ENCODE data around the gene CIB2. TPM values are rescaled to one million over a fixed set of nuclear protein-coding genes. Genes with fewer than 3 reads are reported as not detected.

The CIB2 gene
- total RNA-seq, 4 donors from 2014 or later = 8.4 to 19.5 (median 9.5) TPM

- in situ Hi-C loops (cut with MboI; ENCODE audit: low pct_ligation_motif_present in 1 of 4, low pct_unique_long_range_greater_than_20kb in 1 of 4, low sequenced_read_pairs in 3 of 4) = no loop called here
- H3K36me3 ChIP-seq = no peaks in the 10 kb centered on the region
- no peak for TF ChIP-seq POLR2A (IDR thresholded peaks at IDR 0.05)
- WGBS, 2 donors (ENCODE audit: low coverage in 1 of 2) = 73 to 100% methylated on average over 1 of the region's 1 CpG
- H3K9me3 ChIP-seq = no peaks in the 10 kb centered on the region
- intact Hi-C loops (cut with DNase I; ENCODE audit: low total_unique reads) = no loop called here
- no peak overlapping the region for H3K27ac ChIP-seq
- no peak for DNase-seq
- H3K4me3 ChIP-seq = no peak overlapping the region
- peaks cover 9 to 55% (median 43%) of the 10 kb centered on the region in 4 donors for H3K4me1 ChIP-seq
- H3K27me3 ChIP-seq = no peaks in the 10 kb centered on the region
Observed at GRCh38 chr15:78085928-78086327, 45.3 kb downstream of the CIB2 start.

- peaks cover 9 to 53% (median 42%) of the 10 kb centered on the region in 4 donors for H3K4me1 ChIP-seq
- DNase-seq = peak; percentile 58
- H3K27me3 ChIP-seq = no peaks in the 10 kb centered on the region
- H3K4me3 ChIP-seq = no peak overlapping the region
- H3K9me3 ChIP-seq = no peaks in the 10 kb centered on the region
- TF ChIP-seq EP300 (IDR thresholded peaks at IDR 0.05; ENCODE audit: low read depth) (no peak), POLR2AphosphoS5 (IDR thresholded peaks at IDR 0.05) (no peak), POLR2A (IDR thresholded peaks at IDR 0.05) (no peak), CTCF (IDR thresholded peaks at IDR 0.05) (no peak)
- H3K36me3 ChIP-seq = no peaks in the 10 kb centered on the region
- peak overlapping the region; percentile 54 to 67 (median 60) for H3K27ac ChIP-seq
- in situ Hi-C loops (cut with MboI; ENCODE audit: low pct_ligation_motif_present in 1 of 4, low pct_unique_long_range_greater_than_20kb in 1 of 4, low sequenced_read_pairs in 3 of 4) (no loop called here), intact Hi-C loops (cut with DNase I; ENCODE audit: low total_unique reads) (no loop called here)
- WGBS, 2 donors (ENCODE audit: low coverage in 1 of 2) = 55% methylated on average over 5 of the region's 5 CpGs; no CpG with 5 or more reads in 1 of the 2 donors
Observed at GRCh38 chr15:78084449-78084750, 46.8 kb downstream of the CIB2 start.

- H3K9me3 ChIP-seq = no peaks in the 10 kb centered on the region
- intact Hi-C loops (cut with DNase I; ENCODE audit: low total_unique reads) (no loop called here), in situ Hi-C loops (cut with MboI; ENCODE audit: low pct_ligation_motif_present in 1 of 4, low pct_unique_long_range_greater_than_20kb in 1 of 4, low sequenced_read_pairs in 3 of 4) (no loop called here)
- H3K27me3 ChIP-seq = no peaks in the 10 kb centered on the region
- no peak for TF ChIP-seq POLR2A (IDR thresholded peaks at IDR 0.05)
- H3K4me1 ChIP-seq = peaks cover 9 to 48% (median 39%) of the 10 kb centered on the region in 4 donors
- peak; percentile 63 for DNase-seq
- peak overlapping the region; percentile 54 to 67 (median 60) for H3K27ac ChIP-seq
- 82% methylated on average over 6 of the region's 6 CpGs; no CpG with 5 or more reads in 1 of the 2 donors for WGBS, 2 donors (ENCODE audit: low coverage in 1 of 2)
- no peaks in the 10 kb centered on the region for H3K36me3 ChIP-seq
- H3K4me3 ChIP-seq = no peak overlapping the region
Observed at GRCh38 chr15:78083687-78084448, 47.4 kb downstream of the CIB2 start.

DNA sequence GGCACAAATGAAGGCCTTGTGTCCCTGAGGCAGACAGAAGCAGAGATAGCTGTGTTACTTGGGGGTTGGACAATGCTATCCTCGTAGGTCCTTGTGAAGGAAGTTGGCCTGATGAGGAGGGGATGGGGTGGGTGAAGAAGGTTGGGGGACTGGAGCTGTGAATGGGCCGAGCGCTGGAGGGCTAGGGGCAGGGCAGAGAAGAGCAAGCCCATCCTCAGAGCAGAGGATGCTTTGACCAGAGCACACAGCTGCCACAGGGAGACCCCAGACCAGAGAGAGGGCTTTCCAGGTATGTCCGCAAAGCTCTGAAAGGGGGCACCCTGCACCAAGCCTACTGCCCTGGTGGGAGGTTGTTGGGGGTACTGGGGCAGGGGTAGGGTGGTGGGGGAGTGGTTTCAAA, 48.1 kb downstream of the CIB2 start:
- Histone ChIP-seq H3K9me3 (no peaks in the 10 kb centered on the region), H3K27ac (peak overlapping the region; percentile 47 to 67 (median 50)), H3K4me3 (no peak overlapping the region), H3K27me3 (no peaks in the 10 kb centered on the region), H3K36me3 (no peaks in the 10 kb centered on the region), H3K4me1 (peaks cover 9 to 43% (median 34%) of the 10 kb centered on the region in 4 donors)
- 87 to 100% methylated on average over 2 to 4 of the region's 4 CpGs for WGBS, 2 donors (ENCODE audit: low coverage in 1 of 2)
- TF ChIP-seq POLR2AphosphoS5 (IDR thresholded peaks at IDR 0.05) (no peak), POLR2A (IDR thresholded peaks at IDR 0.05) (no peak), EP300 (IDR thresholded peaks at IDR 0.05; ENCODE audit: low read depth) (no peak), CTCF (IDR thresholded peaks at IDR 0.05) (no peak)
- in situ Hi-C loops (cut with MboI; ENCODE audit: low pct_ligation_motif_present in 1 of 4, low pct_unique_long_range_greater_than_20kb in 1 of 4, low sequenced_read_pairs in 3 of 4) = no loop called here
- DNase-seq = peak; percentile 6
- intact Hi-C loops (cut with DNase I; ENCODE audit: low total_unique reads) = no loop called here

DNA sequence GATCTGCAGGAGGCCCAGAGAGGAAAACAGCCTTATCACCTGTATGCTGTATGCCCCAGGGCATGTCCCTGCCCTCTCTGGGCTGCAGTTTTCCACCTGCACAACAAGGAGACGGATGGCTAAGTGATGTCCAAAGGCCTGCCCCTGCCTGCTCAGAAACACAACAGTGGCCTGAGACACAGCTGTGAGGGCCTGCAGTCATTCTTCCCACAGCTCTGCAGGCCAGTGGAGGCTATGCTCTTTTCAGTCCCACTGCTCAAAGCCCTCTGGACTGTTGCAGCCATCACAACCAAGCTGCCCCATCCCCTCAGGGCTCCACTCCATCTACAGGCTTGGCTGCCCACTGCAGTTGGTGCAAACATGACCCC, 48.5 kb downstream of the CIB2 start:
- no peak for TF ChIP-seq EP300 (IDR thresholded peaks at IDR 0.05; ENCODE audit: low read depth)
- TF ChIP-seq POLR2A (IDR thresholded peaks at IDR 0.05) = no peak
- no peak for TF ChIP-seq CTCF (IDR thresholded peaks at IDR 0.05)
- TF ChIP-seq POLR2AphosphoS5 (IDR thresholded peaks at IDR 0.05) = no peak
- Histone ChIP-seq H3K27me3 (no peaks in the 10 kb centered on the region), H3K4me3 (no peak overlapping the region), H3K4me1 (peaks cover 12 to 43% (median 30%) of the 10 kb centered on the region in 4 donors), H3K36me3 (no peaks in the 10 kb centered on the region), H3K9me3 (no peaks in the 10 kb centered on the region), H3K27ac (peak overlapping the region; percentile 47 to 67 (median 50))
- no peak for DNase-seq
- in situ Hi-C loops (cut with MboI; ENCODE audit: low pct_ligation_motif_present in 1 of 4, low pct_unique_long_range_greater_than_20kb in 1 of 4, low sequenced_read_pairs in 3 of 4) (no loop called here), intact Hi-C loops (cut with DNase I; ENCODE audit: low total_unique reads) (no loop called here)
- WGBS, 2 donors (ENCODE audit: low coverage in 1 of 2) = 71% methylated on average over 1 of the region's 1 CpG; no CpG with 5 or more reads in 1 of the 2 donors

Measured in transverse colon (tissue), 4 donors.